ENCODE data around the gene CAV1.

CAV1 gene

DNA sequence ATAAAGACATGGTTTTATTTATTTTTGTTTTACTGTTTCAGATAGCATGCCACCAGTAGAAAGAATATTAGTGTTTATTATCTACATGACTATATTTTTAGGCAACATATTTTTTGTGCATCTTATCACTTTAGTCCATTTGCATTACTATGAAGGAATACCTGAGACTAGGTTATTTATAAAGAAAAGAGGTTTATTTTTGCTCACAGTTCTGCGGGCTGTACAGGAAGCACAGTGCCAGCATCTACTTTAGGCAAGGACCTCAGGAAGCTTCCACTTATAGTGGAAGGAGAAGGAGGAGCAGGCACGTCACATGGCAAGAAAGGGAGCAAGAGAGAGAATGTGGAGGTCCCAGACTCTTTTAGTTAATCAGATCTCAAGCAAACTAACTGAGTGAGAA, 19.6 kb upstream of the CAV1 start:
- DNase-seq = no peak

DNA sequence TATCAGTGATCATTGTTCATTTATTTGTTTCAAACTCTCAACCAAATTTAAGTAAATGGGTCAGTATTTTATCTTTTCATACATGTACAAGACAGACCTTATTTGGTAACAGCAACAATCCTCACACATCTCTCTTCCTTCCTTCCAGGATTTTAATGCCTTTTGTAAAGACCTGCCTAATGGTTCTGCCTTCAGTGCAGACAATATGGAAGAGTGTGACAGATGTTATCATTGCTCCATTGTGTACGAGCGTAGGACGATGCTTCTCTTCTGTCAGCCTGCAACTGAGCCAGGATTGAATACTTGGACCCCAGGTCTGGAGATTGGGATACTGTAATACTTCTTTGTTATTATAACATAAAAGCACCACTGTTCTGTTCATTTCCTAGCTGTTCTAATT, 19.0 kb upstream of the CAV1 start:
- DNase-seq = no peak

DNA sequence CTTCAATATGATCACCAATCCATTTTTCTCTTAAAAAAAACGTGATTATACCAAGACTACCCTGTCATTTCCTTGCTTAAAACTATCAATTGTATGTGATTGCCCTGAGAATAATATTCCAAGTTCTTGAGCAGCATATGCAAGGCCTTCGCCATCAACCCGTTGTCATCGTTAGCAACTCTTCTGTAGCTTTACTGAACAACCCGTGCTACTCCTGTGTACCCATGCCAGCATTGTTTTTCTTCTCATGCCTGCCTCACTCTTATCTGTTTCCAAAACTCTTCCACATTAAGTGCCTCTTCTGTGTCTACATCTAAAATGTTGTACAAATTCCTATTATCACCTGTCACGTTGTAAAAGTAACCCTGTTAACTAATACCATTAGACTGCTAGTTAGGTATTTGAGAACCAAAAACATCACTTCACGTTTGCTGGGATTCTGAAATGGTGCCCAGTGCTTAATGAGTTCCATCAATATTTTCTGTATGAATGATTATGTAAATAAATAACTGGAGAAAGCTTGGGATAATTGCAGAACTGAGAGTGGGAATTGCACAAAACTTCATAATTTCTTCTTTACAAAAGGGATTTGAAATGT, 14.8 kb upstream of the CAV1 start:
- DNase-seq = no peak

DNA sequence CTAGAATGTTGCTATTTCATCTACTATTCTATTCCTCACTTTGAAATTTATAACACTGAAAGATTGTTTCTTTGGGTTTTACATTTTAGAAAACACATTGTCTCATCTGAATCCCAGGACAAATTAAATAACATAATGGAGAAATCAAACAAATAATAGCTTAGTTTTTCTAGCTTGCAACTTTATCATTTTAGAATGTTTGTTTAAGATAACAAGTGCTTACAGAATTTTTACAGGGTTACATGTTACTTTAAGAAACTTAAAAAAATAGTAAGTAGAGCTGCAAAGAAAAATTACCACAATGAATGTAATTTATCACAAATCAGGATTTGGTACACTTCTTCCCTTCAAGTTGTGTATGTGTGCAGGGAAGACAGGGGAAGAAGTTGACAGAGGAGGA, 14.0 kb upstream of the CAV1 start:
- no peak for DNase-seq

DNA sequence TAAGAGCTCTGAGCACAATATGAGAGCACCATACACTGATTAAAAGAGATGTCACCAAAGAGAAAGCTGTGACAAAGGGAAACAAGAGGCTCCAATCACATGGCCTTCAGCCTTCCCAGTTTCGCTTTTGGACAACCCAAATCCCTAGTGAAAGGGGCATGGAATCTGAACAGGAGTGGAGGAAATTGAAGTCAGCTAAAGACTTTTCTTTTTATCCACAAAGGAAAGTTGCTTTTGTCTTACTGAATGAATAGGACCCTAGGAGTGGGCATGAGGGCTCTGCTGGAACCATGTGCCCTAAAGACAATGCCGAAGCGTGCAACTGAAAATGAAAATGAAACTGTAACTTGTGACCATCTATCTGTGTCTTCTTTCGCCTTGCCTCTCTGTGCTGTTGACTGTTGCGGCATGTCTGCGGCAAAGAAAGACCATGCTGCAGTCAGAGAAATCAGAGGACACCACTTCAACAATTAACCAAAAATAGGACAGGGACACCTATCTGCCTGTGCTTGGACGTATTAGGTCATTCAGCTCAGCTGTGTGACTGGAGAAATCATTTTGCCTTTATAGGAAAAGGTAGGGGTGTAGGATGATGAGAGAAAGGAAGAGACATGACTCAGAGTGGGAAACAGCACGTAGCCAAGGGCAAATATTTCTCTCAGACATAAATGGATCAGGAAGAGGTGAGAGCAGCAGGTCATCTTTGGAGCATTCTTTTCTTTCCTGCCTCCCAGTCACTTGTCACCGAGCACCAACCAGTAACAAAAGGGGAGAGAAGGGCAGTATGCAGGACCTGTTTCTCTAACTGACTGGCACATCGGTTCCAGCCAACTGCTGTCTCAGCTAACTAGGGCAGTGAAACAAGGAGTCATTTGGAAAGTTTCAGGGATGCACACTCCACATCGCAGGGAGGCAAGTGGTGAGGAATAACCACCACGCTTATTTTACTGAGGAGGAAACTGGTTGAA, 13.0 kb upstream of the CAV1 start:
- DNase-seq = peak; percentile 17

DNA sequence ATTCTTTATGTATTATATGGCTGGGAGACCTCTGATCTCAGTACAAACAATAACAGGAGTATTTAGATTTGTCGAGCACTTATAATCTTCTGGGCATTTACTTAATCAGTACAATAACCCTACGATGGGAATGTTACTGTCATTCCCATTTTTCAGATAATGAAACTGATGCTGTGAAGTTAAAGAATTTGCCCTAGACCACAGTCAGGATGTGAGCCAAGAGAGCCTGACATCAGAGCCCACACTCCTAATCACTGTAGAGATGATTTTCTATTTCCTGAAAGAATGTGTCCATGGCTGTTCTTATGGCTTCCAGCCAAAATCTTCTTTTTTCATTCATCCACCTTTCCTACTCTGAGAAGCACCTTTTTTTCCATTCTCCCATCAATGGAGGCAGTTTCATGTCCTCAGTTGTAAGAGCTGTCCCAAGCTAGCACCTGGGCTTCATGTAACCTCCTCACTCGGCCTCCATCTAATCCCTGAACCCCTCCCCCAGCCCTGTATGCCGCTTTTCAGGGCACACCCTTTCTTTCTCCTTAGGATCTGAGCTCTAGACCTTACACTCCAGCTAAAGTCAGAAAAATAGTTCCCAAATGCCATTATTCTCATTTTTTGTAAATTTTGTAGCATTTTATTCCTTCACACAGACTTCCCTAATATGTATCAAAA, 12.2 kb upstream of the CAV1 start:
- DNase-seq = no peak

DNA sequence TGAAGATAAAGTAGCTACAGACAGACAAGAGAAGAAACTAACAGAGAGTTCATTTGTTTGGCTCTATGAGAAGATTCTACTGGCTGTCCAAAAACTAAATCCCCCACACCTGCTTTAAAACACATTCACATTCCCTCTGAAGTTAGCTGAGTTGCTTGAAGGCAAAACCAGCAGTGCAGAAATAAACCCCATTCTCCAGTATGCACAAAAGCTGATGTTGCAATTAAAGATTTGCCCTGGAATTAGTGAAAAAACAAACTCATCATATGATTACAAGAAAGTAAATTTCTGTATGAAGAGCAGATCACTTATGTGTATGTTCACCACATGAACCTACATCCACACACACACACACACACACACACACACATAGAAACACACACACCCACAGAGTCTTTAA, 9.3 kb upstream of the CAV1 start:
- no peak for DNase-seq

DNA sequence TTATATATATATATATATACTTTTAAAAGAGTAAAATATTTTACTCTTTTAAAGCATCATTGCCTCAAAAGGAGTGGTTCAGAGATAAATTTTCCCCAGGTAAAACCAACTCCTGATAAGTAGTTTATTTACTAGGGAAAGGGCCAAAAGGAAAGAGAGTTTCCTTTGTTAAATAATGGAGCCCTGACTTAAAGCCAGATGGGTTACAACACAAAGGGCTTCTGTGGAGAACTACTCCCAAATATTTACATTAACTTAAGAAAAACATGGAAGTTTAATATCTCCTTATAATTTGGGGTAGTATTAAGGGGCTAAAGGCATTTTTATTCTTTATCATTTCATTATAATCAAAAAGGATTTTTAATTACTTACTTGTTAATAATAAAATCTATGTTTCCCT, 8.5 kb upstream of the CAV1 start:
- DNase-seq = no peak

DNA sequence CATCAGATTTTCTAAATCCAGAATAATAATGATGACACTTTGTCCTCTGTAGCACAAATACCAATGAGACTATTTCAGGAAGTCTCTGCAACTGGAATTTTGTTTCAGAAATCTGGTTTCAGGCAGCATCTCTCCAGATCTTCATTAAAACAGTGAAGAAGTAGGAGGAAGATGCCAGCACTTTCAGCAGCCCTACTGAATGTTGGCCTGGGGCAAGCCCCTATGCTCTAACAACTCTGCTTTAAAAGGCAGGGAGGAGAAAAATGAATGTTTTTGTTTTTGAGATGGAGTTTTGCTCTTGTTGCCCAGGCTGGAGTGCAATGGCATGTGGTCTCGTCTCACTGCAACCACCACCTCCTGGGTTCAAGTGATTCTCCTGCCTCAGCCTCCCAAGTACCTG, 7.2 kb upstream of the CAV1 start:
- no peak for DNase-seq

DNA sequence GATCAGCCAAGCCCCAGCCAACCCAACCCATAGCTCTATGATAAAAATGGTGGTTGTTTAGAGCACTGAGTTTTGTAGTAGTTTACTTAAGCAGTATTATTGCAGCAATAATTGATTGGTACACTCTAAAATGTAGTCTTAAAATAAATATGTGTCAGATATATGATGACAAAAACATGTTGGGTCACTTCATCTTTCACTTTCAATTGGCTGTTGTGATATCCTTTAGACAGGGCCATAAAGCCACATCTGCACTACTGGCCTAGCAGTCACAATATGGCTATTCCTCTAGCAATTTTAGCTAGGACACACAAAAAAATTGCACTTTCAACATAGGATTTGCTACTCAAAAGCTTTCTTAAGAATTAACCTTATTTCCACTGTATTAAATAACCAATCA, 5.9 kb upstream of the CAV1 start:
- no peak for DNase-seq

DNA sequence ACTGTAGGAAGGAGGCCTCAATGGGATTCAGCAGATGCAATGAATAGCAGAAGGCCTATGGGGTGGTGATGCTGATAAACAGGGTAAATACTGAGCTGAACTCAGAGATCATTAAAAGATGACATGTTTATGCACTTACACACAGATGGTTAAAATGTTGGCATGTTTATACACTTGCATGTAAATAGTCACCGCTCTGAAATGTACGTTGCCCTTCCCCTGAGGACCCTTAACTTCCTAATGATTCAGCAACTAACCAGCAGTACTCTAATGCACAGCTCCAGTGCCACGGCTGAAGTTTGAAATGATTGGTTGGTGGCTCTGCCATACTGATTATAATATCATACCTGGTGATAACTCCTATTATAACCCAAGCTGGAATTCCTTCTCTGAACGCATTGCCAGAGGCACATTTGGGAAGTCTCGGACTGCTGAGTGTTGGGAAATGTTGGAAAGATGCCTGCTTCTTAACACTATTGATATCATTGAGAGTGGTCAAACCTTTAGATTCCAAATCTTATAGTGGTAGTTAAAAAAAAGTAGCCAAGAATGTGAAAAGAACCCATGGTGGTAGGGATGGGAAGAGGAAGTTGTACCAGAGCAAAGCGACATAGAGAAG, 3.7 kb upstream of the CAV1 start:
- DNase-seq = no peak

DNA sequence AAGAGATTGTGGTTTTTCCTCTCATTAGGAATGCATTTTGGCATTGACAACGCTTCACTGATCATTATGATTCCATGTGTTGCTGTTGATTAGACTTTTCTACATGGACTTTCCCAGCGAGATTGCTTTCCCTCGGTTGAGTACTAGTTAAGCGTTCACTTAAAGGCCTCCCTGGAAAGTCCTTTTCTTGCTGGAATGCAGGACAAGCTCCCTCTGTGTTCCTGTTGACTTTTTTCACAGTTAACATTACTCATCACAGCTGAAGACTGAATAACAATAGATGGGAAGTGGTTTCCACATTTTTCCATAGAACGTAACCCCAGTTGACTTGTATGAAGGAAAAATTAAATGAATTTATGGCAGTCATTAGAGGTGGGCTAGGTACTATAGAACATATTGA, 2.6 kb upstream of the CAV1 start:
- no peak for DNase-seq

DNA sequence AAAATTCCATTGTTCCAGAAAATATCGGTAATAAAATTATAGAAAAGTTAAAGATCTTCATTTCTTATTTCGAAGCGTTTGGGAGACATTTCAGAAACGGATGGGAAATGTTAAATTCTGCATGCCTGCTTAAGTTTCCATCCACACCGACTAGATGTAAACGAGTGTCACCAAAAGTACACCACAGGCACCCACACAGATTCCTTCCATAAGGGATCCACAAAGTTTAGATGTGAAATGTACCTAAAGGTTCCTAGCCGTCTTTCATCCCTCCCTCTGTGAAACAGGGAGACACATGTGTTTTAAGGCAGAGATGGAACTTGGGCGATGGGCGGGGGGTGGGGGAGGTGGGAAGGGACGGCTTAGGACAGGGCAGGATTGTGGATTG, 621 bp upstream of the CAV1 start:
- DNase-seq = no peak

DNA sequence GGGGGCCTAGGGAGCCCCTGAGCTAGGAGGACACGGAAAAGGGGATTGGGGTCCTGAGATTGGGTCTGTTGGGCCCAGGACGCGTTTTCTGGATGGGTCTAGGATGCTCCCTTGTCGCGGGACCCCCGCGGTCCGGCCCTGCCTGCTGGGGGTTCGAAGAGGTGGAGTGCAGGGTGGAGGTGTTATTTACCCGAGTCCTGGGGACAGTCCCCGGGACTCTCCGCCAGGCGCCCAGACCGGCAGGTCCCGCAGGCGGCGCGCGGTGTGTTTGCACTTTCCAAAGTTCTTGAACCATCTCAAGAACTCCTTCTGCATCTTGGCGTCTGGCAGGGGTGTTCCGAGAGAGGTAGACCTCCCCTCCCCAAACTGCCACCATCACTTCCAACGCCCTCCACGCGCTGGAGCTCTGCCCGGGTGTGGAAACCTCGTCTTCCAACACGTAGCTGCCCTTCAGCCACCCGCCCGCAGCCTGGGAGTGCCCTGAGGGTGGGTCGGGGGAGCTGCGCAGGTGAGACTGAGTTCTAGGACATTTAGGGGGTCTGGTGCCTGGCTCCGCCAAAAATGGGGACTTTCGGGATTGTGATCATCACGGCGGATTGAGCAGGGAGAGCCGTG, 569 bp downstream of the CAV1 start:
- peak; percentile 29 for DNase-seq

DNA sequence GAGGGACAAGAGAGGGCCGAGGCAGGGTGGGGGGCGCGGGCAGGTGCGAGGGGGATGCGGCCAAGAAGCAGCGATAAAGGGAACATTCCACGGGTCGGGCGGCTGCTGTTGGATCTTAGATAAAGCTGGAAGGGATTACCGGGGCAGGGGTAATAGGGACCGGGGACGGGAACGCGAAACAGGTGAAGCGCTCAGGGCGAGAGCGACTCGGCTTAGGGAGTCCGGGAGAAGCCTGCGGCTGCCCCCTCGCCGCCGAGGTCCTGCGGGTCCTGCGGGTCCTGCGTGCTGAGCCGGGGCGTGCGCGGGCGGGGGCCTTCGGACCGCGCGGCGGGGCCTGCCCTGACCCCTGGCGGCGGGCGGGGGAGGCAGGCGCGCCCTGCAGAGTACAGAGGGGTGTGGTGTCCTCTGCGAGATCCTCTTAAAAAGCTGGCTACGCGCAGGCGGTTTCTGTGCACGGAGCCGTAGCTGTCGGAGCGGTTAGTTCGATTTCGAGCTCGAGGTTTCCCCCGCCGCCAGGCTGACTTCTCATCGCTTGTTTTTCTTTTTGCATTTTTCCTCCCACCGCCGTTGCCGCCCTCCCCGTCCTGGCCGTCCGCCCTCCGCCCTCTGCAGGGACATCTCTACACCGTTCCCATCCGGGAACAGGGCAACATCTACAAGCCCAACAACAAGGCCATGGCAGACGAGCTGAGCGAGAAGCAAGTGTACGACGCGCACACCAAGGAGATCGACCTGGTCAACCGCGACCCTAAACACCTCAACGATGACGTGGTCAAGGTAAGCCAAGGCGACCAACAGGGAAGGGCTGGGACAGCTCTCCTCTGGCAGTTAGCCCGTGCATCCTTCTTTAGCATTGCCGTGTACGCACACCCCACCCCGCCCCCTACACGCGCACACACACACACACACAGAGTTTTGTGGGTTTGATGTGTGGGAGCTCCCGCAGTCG, 1.4 kb downstream of the CAV1 start:
- peak; percentile 25 for DNase-seq

DNA sequence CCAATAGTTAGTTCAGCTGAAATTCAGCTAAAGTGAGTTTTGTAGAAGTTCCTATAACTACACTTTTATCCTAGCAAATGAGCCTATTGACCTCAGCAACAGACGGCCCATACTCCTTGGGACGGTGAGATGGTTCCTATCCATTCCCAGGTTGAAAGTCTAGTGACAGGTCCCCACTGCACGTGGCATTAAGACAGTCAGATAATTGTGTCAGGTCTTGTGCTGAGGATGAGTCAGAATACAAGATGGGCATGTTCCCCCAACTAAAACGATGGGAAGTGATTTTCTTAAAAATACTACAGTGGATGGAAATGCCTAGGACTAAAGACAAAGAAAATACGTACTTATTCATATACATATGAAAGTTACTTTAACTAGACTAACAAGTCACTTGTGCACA, 2.1 kb downstream of the CAV1 start:
- no peak for DNase-seq

DNA sequence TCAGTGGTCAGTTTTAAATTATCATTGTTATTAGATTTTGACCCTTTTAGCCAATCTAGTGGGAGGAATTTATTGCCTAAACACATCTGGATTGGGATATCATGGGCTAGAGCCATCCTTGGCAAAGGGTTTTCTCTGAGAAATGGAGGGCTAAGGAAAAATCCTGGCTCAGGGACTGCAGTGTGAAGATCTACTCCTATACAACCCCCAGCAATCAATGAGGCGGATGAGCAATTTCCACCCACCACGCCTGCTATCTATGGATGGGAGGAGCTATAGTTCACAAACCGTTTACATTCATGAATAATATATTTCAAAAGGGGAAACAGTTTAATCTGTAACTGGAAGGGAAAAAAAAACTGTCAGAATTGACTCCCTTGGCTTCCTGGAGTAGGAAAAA, 2.7 kb downstream of the CAV1 start:
- no peak for DNase-seq

DNA sequence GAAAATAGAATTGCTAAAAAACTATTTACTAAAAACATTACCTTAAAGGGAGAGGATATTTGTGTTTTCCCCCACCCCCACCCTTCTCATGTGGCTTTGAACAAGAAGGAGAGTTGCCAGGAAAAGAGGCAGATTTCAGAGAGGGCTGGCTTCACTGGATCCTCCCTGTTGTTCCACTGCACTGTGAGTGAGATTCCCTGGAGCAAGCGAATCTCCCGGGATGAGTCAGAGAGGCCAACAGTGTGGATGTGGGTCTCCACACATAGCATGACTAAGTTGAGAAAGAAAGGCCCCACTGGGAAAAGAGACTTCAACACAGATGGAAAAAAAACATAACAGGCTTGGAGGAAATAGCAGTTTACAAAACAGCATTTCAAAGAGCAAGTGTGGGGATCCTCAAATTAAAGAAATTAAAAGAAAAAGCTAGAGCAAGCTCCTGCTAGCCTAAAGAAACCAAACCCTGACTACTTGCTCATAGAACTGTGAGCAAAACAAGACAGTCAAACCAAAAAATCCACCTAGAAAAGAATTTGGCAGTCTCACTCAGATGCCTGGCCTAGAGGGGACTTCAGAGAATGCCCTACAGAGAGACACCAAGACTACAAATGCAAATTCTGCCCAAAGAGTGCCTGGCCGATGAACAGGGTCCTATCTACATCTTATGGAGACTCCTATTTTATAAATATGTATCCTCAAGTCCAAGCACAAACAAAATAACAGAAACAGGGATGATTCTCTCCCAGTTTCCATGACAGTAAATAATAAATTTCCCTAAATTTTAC, 3.4 kb downstream of the CAV1 start:
- no peak for DNase-seq

DNA sequence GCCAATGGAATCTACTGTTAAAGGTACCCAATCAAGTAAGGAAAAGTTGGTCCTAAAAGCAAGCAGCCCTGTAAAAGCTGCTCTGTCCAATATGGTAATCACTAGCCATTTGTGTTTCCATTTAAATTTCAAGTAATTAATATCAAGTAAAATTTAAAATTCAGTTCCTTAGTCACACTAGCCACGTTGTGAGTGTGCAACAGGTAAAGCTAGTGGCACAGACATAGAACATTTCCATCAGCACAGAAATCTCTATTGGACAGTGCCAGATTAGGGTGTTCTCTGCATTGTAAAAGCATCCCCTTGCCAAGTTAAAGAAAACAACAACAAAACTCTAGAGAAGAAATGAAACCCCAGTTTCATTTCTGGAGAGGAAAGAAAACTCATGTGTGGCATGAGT, 4.4 kb downstream of the CAV1 start:
- no peak for DNase-seq

DNA sequence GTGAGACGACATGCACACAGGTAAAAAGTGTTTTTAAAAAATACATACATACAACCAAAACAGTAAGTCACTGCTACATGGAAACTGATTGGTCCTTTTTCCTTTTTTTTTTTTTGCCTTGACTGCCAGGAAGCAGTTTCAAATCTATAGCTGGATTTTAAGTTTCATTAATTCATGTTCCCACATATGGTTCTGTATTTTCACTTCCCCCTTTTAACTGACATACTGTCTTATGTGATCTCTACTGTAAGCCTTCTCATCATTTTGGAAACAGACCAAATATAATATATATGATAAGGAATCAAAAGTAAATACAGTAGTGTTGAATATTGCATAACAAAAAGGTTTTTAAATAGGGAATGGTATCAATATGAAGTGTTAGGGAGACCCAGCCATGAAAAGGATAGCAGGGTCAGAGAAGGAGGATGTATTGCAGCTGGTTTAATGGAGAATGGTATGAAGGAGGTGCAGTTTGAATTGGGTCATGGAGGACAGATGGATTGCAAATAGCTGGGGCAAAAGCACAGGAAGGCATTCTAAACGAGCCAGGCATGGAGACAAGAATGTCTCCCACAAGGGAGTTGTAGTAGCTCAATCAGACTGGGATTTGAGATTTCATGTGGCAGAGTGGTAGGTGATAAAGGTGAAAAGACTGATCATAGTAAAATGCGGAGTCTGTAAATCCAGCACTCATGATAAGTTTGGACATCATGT, 5.4 kb downstream of the CAV1 start:
- DNase-seq = no peak

Measured in NK-92 treated with Interleukin-12 subunit alpha and Interleukin-12 subunit beta, amount 100 ng/mL, for 24 hours (cell line).